GM11168 (cell line): Measurements from ENCODE around the gene MYO16.

Experiments used
- in situ Hi-C: fragments of 300-500 bp; cut with MboI; formaldehyde crosslinking; loops from one replicate; pipeline ENCODE4 v1.12.0; 2022; ENCODE audit warnings: low sequenced_read_pairs; ENCODE audit not compliant: unreplicated experiment

Gene MYO16

DNA sequence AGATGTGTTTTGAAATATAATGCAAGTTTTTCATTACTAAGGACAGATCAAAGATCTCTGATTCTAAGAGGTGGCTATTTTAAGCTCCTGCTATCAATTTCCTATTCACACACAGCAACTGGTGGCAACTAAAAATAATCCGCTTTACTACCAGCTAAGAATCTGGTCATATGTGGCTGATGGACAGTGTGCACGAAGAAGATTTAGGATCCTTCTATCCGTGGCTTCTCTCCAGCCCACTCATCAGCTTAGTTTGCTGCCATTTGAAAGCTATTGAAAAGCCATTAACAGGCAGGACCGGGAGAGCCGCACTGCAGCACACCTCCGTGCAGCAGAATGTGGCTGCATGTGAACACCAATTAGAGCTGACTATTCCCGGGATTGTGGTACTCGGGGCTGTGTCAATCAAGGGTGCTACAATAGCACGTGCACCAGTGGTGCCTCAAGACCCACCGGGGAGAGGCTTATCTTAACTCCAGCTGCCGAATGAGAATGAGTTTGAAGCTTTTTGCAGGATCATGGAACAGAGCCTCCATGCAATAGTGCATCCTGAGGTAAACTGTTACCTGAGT lies at the start of gene MYO16:
Gene MYO16, plus strand, starts transcription at position 431 of the 572 bp plus-strand sequence. CDS start 234 bp downstream, outside the sequence.
- in situ Hi-C loops: no loop called here

DNA sequence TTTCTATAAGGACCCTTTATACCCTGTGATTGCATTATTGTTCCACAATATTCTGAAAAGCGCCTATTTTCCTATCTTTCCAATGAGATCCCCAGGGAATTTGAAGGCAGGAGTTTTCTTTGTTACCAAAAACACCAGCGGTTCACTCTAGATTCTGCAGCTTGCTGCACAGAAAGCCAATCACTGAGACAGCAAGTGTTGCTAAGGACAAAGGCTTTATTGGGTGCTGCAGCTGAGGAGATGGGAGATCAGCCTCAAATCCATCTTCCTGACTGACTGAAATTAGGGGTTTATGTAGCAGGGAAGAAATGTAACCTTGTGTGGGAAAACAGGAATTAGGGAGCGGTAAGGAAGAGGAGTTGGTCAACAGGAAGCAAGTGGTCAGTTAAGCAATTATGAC lies 42.6 kb upstream of the MYO16 start:
- in situ Hi-C loops: no loop called here

DNA sequence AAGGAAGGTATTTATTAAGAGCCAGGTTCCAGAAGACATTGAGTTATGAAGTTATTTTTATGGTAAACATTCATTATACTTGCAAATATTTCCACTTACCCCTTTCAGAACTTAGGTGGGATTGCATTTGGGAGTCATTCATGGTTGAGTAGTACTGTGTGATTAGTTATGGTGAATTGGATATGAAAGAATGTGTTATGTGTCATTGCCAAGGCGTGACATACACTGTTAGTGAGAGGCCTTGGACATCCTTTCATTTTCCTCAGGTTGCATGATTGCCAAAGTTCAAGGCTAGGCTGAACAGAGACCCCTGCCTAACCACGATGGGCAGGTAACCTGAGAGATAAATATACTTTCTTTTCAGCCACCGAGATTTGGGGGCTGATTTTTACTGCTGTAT lies 40.9 kb upstream of the MYO16 start:
- in situ Hi-C loops: no loop called here

DNA sequence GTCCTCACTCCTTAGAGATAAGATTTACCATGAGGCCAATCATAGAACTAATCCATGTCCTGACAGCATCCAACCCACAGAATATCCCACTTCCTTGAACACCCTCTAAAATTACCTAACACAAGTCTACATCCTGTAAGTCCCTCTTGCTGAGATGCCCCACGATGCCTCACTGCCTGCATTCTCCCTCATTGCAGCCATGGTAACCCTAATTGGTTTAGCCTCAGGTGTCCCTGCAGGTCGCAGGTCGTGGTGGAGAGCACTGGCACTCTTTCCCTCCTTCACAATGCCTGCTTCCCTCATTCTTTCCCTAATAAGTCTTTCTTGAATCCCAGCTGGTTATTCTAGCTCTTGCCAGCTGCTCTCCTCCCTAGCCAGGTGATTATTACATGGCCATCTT lies 35.3 kb upstream of the MYO16 start:
- in situ Hi-C loops: no loop called here

DNA sequence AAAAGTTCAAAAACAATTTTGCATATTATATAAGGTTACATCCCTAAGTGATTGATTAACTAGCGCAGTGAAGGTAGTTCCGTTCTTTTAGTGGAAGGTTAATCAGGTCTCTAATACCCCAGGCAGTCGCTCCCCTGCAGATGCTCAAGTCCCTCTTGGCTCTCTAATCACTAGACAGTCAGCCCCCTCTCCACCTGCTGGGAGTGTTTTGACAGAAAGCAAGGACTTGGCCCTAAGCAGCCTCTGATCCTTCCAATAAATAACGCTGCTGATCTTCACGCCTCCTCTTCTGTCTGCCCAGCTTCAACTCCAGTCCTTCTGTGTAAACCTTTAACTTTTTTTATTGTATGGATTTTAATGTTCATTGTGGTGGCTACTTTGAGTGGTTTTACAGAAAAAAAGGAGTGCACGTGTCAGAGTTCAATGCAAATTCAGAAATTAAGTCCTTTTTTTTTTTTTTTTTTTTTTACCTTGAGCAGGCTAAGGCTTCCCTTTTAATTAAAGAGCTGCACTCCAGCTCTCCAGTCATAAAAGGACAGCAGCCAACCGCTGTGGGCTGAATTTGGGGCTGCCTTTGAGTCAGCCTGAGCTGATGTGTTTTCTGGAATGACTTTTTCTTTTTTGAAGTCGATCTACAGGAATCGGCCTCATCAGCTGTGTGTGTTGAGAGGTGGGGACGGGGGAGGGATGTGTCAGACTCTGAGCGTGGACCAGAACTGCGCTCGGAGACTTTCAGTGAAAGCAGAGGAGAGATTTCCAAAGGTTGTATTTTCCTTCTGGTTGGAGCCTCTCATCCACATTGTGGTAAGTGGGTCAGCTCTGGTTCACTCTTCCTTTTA lies 33.8 kb upstream of the MYO16 start:
- in situ Hi-C loops: no loop called here

DNA sequence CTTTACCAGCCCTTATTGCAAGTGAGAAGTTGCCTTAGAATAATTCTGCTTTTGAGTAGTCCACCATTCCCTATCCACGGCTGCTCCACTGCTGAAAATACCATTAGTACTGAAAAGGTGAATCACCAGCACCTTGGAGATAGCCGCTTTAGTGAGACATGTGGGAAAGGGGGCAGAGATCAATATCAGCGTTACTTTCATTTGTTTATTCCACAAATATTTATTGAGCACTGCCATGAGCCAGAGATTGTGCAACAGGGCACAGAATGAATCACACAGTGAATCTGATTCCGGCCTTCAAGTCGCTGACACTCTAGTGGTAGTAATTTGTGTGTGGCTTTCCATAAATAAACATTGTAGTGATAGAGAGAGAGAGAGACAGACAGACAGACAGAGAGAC lies 31.5 kb upstream of the MYO16 start:
- in situ Hi-C loops: no loop called here

DNA sequence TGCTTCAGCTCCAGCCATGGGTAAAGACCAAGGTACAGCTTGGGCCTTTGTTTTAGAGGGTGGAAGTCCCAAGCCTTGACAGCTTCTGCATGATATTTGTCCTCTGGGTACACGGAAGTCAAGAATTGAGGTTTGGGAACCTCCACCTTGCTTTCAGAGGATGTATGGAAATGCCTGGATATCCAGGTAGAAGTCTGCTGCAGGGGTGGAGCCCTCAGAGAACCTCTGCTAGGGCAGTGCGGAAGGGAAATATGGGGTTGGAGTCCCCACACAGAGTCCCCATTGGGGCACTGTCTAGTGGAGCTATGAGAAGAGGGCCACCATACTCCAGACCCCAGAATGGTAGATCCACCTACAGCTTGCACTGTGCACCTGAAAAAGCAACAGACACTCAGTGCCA lies 23.0 kb upstream of the MYO16 start:
- in situ Hi-C loops: no loop called here

DNA sequence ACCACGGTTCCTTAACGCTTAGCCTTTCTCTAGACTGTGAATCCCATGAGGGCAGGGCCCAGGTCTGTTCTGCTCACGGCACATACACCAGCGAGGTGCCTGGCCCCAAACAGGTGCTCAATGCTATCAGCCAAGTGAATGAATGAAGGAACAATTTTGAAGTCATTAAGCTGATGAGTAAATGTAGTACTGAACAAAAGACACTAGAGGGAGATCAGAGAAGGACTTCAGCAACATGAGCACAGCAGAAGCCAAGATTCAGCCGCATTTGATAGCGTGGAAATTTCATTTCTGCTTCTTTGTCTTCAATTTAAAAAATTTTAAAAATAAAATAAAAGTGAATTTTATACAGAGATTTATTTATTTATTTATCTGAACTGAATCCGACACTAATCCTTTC lies 20.1 kb upstream of the MYO16 start:
- in situ Hi-C loops: no loop called here

DNA sequence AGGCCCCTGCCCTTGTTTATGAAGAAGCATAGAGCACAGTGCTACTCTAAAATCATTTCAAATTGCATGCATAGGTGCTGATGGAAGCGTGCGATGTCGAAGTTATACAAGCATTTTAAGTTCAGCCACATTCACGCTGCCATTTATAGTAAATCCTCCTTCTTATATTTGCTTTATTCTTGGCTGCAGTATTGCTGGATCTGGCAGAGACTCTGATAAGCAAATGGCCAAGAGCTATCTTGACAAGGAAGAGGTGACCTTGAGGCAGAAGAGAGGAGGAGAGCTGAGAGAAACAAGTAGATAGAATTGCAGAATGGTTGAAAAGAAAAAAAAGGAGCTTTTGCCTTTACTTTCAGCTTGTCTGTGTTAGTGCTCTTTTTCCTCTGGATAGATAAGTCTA lies 18.9 kb upstream of the MYO16 start:
- in situ Hi-C loops: no loop called here

DNA sequence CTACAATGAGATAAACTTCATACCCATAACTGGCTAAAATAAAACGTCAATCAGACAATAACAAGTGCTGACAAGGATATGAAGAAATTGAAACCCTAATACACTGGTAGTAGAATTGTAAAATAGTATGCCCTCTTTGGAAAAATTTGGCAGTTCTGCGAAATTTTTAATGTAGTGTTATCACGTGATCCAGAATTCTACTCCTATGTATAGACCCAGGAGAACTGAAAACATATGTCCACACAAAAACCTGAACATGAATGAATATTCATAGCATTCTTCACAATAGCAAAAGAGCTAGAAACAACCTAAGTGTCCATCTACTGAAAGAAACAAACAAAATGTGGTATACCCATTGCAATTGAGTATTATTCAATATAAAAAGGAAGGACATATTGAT lies 14.2 kb upstream of the MYO16 start:
- in situ Hi-C loops: no loop called here

DNA sequence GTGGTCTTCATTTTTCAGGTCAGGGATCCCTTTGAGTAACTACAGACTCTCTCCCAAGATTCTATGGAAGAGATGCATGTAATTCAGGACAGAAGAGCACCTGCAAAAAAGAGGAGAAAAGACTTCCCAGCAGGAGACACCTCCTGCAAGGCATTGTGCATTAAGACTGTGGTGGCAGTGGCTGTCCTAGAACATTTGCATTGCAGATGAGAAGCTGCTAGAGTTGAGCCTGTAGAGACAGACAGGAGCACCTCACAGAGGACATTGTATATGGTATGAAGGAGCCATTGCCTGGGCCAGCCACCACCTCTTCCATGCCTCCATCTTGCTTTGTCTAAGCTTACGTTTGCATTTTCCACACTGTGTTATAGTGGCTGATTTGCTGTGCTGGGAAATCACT lies 11.2 kb upstream of the MYO16 start:
- in situ Hi-C loops: no loop called here

DNA sequence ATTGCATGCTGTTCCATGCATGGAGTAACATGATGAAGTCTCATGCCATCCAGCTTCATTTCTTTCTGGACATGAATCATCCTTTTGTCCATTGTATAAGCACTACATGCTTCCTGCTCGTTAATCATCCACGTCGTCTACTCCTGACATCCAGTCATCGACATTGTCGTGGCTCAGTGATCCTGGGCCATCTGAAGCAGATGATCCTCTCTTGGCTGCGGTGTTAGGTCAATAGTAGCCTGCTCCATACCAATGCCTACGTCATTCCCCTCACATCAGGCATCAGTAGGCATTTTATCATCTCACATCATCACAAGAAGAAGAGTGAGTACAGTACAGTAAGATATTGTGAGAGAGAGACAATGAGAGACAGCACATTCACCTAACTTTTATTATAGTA lies 7.9 kb upstream of the MYO16 start:
- in situ Hi-C loops: no loop called here

DNA sequence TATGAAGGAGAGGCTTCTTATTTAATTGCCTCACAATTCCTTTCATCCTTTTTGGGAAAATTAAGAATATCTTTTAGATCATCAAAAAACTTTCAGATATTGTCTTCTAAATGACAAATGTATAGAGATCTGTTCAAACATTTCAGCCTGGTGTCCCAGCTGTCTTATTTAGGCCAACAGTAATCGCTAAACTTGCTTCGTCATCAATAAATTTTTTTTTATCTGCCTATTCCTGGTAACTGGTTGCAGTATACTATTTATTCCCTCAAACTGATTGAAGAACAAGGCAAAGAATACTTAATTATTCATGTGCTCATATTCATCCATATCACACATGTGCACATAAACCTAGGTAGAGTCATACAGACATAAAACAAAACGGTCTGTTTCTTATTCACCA lies 5.3 kb upstream of the MYO16 start:
- in situ Hi-C loops: no loop called here

DNA sequence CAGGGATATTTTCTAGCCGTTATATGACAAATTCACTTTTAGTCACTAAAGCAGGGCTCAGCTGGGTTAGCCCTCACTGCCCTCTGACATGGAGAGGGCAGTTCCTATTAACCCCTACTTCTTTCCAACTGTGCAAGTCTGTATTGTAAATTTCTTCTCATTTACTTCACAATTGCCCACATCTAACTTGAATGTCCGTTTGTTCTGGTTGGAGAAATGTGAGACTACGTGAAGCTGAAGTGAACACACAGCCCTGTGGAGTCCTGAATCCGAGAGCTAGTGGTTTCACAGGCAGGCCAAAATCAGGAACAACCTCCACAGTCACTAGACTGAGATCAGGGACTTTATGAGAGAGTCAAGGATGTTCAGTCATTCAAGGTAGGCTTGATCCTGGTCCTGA lies 4.4 kb upstream of the MYO16 start:
- in situ Hi-C loops: no loop called here

DNA sequence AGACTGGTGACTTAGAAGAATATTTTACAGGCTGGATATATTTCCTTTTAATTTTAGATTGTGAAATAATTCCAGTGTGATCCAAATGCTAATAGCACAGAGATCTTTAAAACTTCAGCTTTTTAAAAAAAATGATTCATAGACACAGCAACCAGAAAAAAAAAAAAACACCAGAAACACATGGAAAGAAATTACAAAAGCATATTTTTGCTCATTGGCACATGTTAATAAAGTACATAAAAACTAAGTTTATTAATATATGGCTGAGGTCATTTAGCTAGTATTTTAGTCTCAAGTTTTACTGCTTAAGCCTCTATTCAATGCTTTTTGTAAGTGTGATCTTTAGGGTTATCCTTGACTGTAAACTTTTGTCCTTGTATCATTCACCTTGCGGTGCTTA lies 577 bp downstream of the MYO16 start:
- in situ Hi-C loops: no loop called here

DNA sequence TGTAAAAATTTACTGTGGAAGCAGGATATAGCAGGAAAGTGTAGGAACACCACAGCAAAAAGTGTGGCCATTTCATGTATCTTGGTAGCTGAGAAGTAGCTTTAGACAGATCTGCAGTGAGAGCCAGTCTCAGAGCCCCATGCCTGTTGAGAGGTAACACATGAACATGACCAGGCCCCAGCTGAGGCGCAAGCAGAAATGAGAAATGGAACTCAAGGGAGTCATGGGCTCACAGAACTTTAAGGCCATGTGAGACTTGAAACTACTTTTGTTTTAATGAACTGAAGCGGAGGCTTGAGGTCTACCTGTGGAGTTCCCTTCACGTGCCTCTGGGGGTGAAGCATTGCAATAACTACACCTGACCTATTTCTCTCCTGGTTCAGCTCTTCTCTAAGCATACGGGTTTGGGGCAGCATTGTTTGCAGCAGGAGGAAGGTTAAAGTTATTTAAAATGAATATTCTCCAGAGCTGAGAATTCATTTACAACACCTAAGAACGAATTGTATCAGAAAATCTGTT lies 3.3 kb downstream of the MYO16 start:
- in situ Hi-C loops: no loop called here

DNA sequence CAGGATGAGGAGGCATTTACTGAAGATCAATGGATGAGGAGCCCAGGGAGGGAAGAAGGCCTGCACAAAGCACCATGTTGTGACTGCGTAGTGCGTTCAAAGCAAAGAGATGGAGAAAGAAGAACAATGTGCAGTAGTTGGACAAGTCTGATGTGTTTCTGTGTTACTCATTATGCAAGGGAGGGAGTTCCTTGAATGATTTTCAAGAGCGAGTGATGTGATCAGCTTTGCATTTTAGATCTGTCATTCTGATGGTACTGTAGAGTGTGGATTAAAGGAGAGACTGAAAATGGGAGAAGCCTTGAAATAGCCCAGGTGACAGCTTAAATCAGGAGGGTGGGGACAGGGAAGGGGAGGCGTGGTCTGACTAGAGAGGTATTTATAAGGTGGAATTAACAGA lies 9.5 kb downstream of the MYO16 start:
- in situ Hi-C loops: no loop called here

DNA sequence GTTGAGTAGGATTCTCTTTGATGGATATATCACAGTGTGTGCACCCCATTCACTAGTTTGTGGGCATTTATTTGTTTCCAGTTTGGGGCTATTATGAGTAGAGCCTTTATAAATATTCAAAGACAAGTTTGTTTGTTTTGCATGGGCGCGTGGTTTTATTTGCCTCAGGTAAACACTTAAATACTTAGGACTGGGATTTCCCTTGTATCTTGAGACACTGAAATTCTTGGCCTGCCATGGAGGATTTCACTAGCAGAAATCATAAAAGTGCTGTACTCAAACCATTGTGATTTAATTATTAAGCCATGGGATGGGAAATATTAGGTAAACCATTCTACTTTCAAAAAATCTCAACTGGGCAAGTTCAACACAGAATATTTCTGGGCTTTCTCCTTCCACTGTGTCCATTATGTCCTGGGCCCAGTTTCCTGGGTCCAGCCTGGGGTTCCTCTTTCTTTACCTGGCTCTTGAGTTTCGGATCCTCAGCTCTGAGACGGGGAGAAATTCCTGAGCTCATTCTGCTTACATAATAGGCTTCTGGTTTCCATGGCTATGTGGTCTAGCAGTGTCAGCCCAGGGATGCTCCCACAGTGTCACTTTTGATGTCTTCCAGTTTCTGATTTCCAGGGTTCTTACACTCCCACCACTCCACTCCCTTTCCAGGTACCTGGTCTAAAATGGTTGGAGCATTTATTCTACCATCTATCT lies 14.4 kb downstream of the MYO16 start:
- in situ Hi-C loops: no loop called here

DNA sequence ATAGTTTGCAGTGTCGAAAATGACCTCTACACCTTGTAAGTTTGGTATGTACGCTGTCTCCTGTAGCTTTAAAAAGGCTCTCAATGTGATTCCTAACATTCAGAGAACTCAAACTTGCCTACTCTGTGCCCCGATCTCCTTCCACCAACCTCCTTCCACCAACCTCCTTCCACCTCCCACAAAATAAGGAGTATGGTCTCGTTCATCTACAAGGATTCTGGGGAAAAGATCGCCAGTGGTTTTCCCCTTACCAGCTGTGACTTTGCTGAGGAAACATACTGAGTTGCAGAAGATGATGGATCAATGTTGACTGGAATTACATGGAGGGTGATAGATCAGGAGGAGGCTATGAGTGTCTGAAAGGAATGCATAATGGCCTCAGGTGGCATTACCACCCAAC lies 16.0 kb downstream of the MYO16 start:
- in situ Hi-C loops: no loop called here

DNA sequence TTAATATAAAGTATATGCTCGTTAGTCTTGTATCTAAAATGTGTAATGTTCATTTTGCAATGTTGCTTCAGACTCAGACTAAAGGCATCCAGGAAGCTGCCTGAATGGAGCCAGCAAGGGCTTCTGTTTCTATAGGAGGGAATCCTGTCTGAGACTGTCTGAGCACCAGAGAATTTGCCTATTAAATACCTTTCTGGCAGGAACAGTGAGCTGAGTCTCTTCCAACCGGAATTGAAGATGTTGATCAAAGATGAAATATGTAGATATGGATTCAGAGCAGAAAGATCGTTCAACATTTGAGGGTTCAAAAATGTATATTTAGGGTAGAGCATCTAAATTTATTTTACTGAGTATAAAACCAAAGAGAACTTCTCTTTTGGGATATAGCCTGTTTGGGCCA lies 20.9 kb downstream of the MYO16 start:
- in situ Hi-C loops: no loop called here

DNA sequence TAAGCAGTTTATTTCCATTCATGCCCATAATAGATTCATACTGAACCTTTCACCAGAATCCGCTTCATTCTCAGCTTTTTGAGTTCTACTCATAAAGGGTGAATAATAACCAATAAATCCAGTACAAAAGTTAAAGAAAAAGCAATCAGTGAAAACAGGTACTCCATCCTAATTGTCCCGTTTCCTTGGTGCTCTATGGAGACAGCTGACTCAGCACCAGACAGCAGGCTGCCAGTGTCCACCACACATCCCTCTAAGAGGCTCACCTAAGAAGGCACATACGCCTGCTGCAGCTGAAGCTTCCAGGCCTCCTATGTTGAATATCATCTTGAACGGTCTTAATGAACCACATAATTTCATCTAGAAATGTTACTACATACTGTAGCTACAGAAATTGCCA lies 27.3 kb downstream of the MYO16 start:
- in situ Hi-C loops: no loop called here
